Measurements from ENCODE around the gene ECT2.

The ECT2 gene

GRCh38 chr3:172782235-172782634, 31.7 kb downstream of the ECT2 start:
- Histone ChIP-seq H3K4me3 (ENCODE audit: control insufficient read depth in 1 of 7, extremely low read depth in 1 of 7, insufficient read depth in 4 of 7, low read depth in 2 of 7, low read length in 6 of 7) (no peak overlapping the region), H3K9me3 (ENCODE audit: control extremely low read depth in 1 of 5, control insufficient read depth in 4 of 5, insufficient read depth in 2 of 5, low read depth in 1 of 5, low read length in 4 of 5) (no peaks in the 10 kb centered on the region), H3K36me3 (ENCODE audit: control insufficient read depth in 4 of 4, insufficient read depth in 4 of 4, low read length in 3 of 4) (peaks cover 0 to 40% (median 9%) of the 10 kb centered on the region in 4 experiments), H3K27me3 (replicated peaks in 2 of 5; ENCODE audit: control insufficient read depth in 4 of 5, insufficient read depth in 5 of 5, low read length in 4 of 5) (no peaks in the 10 kb centered on the region), H3K27ac (ENCODE audit: insufficient read depth in 1 of 2, low read depth in 1 of 2, low read length in 2 of 2, poor library complexity in 1 of 2, severe bottlenecking in 2 of 2) (no peak overlapping the region), H3K4me1 (ENCODE audit: control extremely low read depth in 1 of 4, control insufficient read depth in 4 of 4, insufficient read depth in 4 of 4, low read length in 3 of 4) (no peaks in the 10 kb centered on the region)
- POLR2A ChIA-PET = no interaction called here
- DNase-seq = no peak
- WGBS (ENCODE audit: insufficient coverage) = no CpG with 5 or more reads among the region's 2 CpGs
- CTCF ChIA-PET = no interaction called here

- Histone ChIP-seq H3K36me3 (ENCODE audit: control insufficient read depth in 4 of 4, insufficient read depth in 4 of 4, low read length in 3 of 4) (peaks cover 6 to 56% (median 20%) of the 10 kb centered on the region in 4 experiments), H3K9me3 (ENCODE audit: control extremely low read depth in 1 of 5, control insufficient read depth in 4 of 5, insufficient read depth in 2 of 5, low read depth in 1 of 5, low read length in 4 of 5) (no peaks in the 10 kb centered on the region), H3K4me1 (ENCODE audit: control extremely low read depth in 1 of 4, control insufficient read depth in 4 of 4, insufficient read depth in 4 of 4, low read length in 3 of 4) (no peaks in the 10 kb centered on the region), H3K27me3 (replicated peaks in 2 of 5; ENCODE audit: control insufficient read depth in 4 of 5, insufficient read depth in 5 of 5, low read length in 4 of 5) (no peaks in the 10 kb centered on the region), H3K27ac (ENCODE audit: insufficient read depth in 1 of 2, low read depth in 1 of 2, low read length in 2 of 2, poor library complexity in 1 of 2, severe bottlenecking in 2 of 2) (no peak overlapping the region), H3K4me3 (ENCODE audit: control insufficient read depth in 1 of 7, extremely low read depth in 1 of 7, insufficient read depth in 4 of 7, low read depth in 2 of 7, low read length in 6 of 7) (no peak overlapping the region)
- DNase-seq = no peak
- ChIA-PET CTCF (interaction anchor here (1.0 kb wide), 1 partner anchor 13 kb away, joined by 3 read pairs; no protein-coding TSS in a partner anchor), POLR2A (no interaction called here)
- WGBS (ENCODE audit: insufficient coverage) = no CpG with 5 or more reads among the region's 1 CpG
Measured at GRCh38 chr3:172786036-172786435, 35.5 kb downstream of the ECT2 start.

GRCh38 chr3:172787019-172787418, 36.5 kb downstream of the ECT2 start:
- Histone ChIP-seq H3K9me3 (ENCODE audit: control extremely low read depth in 1 of 5, control insufficient read depth in 4 of 5, insufficient read depth in 2 of 5, low read depth in 1 of 5, low read length in 4 of 5) (no peaks in the 10 kb centered on the region), H3K27me3 (replicated peaks in 2 of 5; ENCODE audit: control insufficient read depth in 4 of 5, insufficient read depth in 5 of 5, low read length in 4 of 5) (no peaks in the 10 kb centered on the region), H3K27ac (ENCODE audit: insufficient read depth in 1 of 2, low read depth in 1 of 2, low read length in 2 of 2, poor library complexity in 1 of 2, severe bottlenecking in 2 of 2) (no peak overlapping the region), H3K36me3 (ENCODE audit: control insufficient read depth in 4 of 4, insufficient read depth in 4 of 4, low read length in 3 of 4) (peaks cover 7 to 65% (median 26%) of the 10 kb centered on the region in 4 experiments), H3K4me3 (ENCODE audit: control insufficient read depth in 1 of 7, extremely low read depth in 1 of 7, insufficient read depth in 4 of 7, low read depth in 2 of 7, low read length in 6 of 7) (no peak overlapping the region), H3K4me1 (ENCODE audit: control extremely low read depth in 1 of 4, control insufficient read depth in 4 of 4, insufficient read depth in 4 of 4, low read length in 3 of 4) (no peaks in the 10 kb centered on the region)
- DNase-seq = no peak
- ChIA-PET POLR2A (no interaction called here), CTCF (no interaction called here)
- WGBS (ENCODE audit: insufficient coverage) = 100% methylated on average over 2 of the region's 2 CpGs

- CTCF ChIA-PET = no interaction called here
- POLR2A ChIA-PET = no interaction called here
- Histone ChIP-seq H3K36me3 (ENCODE audit: control insufficient read depth in 4 of 4, insufficient read depth in 4 of 4, low read length in 3 of 4) (peaks cover 7 to 72% (median 29%) of the 10 kb centered on the region in 4 experiments), H3K27me3 (replicated peaks in 2 of 5; ENCODE audit: control insufficient read depth in 4 of 5, insufficient read depth in 5 of 5, low read length in 4 of 5) (no peaks in the 10 kb centered on the region), H3K9me3 (ENCODE audit: control extremely low read depth in 1 of 5, control insufficient read depth in 4 of 5, insufficient read depth in 2 of 5, low read depth in 1 of 5, low read length in 4 of 5) (no peaks in the 10 kb centered on the region), H3K27ac (ENCODE audit: insufficient read depth in 1 of 2, low read depth in 1 of 2, low read length in 2 of 2, poor library complexity in 1 of 2, severe bottlenecking in 2 of 2) (no peak overlapping the region), H3K4me1 (ENCODE audit: control extremely low read depth in 1 of 4, control insufficient read depth in 4 of 4, insufficient read depth in 4 of 4, low read length in 3 of 4) (no peaks in the 10 kb centered on the region), H3K4me3 (ENCODE audit: control insufficient read depth in 1 of 7, extremely low read depth in 1 of 7, insufficient read depth in 4 of 7, low read depth in 2 of 7, low read length in 6 of 7) (no peak overlapping the region)
- WGBS (ENCODE audit: insufficient coverage) = no CpG with 5 or more reads among the region's 1 CpG
- DNase-seq = no peak
Measured at GRCh38 chr3:172787746-172788145, 37.2 kb downstream of the ECT2 start.

- POLR2A ChIA-PET = no interaction called here
- Histone ChIP-seq H3K27ac (ENCODE audit: insufficient read depth in 1 of 2, low read depth in 1 of 2, low read length in 2 of 2, poor library complexity in 1 of 2, severe bottlenecking in 2 of 2) (no peak overlapping the region), H3K36me3 (ENCODE audit: control insufficient read depth in 4 of 4, insufficient read depth in 4 of 4, low read length in 3 of 4) (peaks cover 2 to 28% (median 10%) of the 10 kb centered on the region in 4 experiments)
Measured at GRCh38 chr3:172799246-172799645, 48.7 kb downstream of the ECT2 start.

GRCh38 chr3:172800156-172800555, 49.6 kb downstream of the ECT2 start:
- Histone ChIP-seq H3K4me1 (ENCODE audit: control extremely low read depth in 1 of 4, control insufficient read depth in 4 of 4, insufficient read depth in 4 of 4, low read length in 3 of 4) (no peaks in the 10 kb centered on the region), H3K36me3 (ENCODE audit: control insufficient read depth in 4 of 4, insufficient read depth in 4 of 4, low read length in 3 of 4) (peaks cover 2 to 24% (median 9%) of the 10 kb centered on the region in 4 experiments), H3K27me3 (replicated peaks in 2 of 5; ENCODE audit: control insufficient read depth in 4 of 5, insufficient read depth in 5 of 5, low read length in 4 of 5) (no peaks in the 10 kb centered on the region), H3K27ac (ENCODE audit: insufficient read depth in 1 of 2, low read depth in 1 of 2, low read length in 2 of 2, poor library complexity in 1 of 2, severe bottlenecking in 2 of 2) (no peak overlapping the region), H3K4me3 (ENCODE audit: control insufficient read depth in 1 of 7, extremely low read depth in 1 of 7, insufficient read depth in 4 of 7, low read depth in 2 of 7, low read length in 6 of 7) (no peak overlapping the region), H3K9me3 (ENCODE audit: control extremely low read depth in 1 of 5, control insufficient read depth in 4 of 5, insufficient read depth in 2 of 5, low read depth in 1 of 5, low read length in 4 of 5) (no peaks in the 10 kb centered on the region)
- no CpG with 5 or more reads among the region's 2 CpGs for WGBS (ENCODE audit: insufficient coverage)
- CTCF ChIA-PET = interaction anchor here (1.0 kb wide), 1 partner anchor 11 kb away, joined by 3 read pairs; no protein-coding TSS in a partner anchor
- POLR2A ChIA-PET = no interaction called here
- DNase-seq = no peak

More at GRCh38 chr3:172799246-172799645, 48.7 kb downstream of the ECT2 start:
- CTCF ChIA-PET = interaction anchor here (0.9 kb wide), 1 partner anchor 14 kb away, joined by 3 read pairs; no protein-coding TSS in a partner anchor
- 100% methylated on average over 1 of the region's 1 CpG for WGBS (ENCODE audit: insufficient coverage)
- no peaks in the 10 kb centered on the region for H3K27me3 ChIP-seq (replicated peaks in 2 of 5; ENCODE audit: control insufficient read depth in 4 of 5, insufficient read depth in 5 of 5, low read length in 4 of 5)
- DNase-seq = no peak
- H3K4me1 ChIP-seq (ENCODE audit: control extremely low read depth in 1 of 4, control insufficient read depth in 4 of 4, insufficient read depth in 4 of 4, low read length in 3 of 4) = no peaks in the 10 kb centered on the region
- no peak overlapping the region for H3K4me3 ChIP-seq (ENCODE audit: control insufficient read depth in 1 of 7, extremely low read depth in 1 of 7, insufficient read depth in 4 of 7, low read depth in 2 of 7, low read length in 6 of 7)
- no peaks in the 10 kb centered on the region for H3K9me3 ChIP-seq (ENCODE audit: control extremely low read depth in 1 of 5, control insufficient read depth in 4 of 5, insufficient read depth in 2 of 5, low read depth in 1 of 5, low read length in 4 of 5)

GRCh38 chr3:172803489-172803888, 53.0 kb downstream of the ECT2 start:
- H3K36me3 ChIP-seq (ENCODE audit: control insufficient read depth in 4 of 4, insufficient read depth in 4 of 4, low read length in 3 of 4) = peaks cover 0 to 36% (median 12%) of the 10 kb centered on the region in 4 experiments
- 100% methylated on average over 2 of the region's 3 CpGs for WGBS (ENCODE audit: insufficient coverage)
- ChIA-PET POLR2A (no interaction called here), CTCF (no interaction called here)
- no peaks in the 10 kb centered on the region for H3K4me1 ChIP-seq (ENCODE audit: control extremely low read depth in 1 of 4, control insufficient read depth in 4 of 4, insufficient read depth in 4 of 4, low read length in 3 of 4)
- no peak for DNase-seq
- H3K27me3 ChIP-seq (replicated peaks in 2 of 5; ENCODE audit: control insufficient read depth in 4 of 5, insufficient read depth in 5 of 5, low read length in 4 of 5) = no peaks in the 10 kb centered on the region
- no peak overlapping the region for H3K27ac ChIP-seq (ENCODE audit: insufficient read depth in 1 of 2, low read depth in 1 of 2, low read length in 2 of 2, poor library complexity in 1 of 2, severe bottlenecking in 2 of 2)
- no peaks in the 10 kb centered on the region for H3K9me3 ChIP-seq (ENCODE audit: control extremely low read depth in 1 of 5, control insufficient read depth in 4 of 5, insufficient read depth in 2 of 5, low read depth in 1 of 5, low read length in 4 of 5)
- H3K4me3 ChIP-seq (ENCODE audit: control insufficient read depth in 1 of 7, extremely low read depth in 1 of 7, insufficient read depth in 4 of 7, low read depth in 2 of 7, low read length in 6 of 7) = no peak overlapping the region
